GM12891 (cell line): Measurements from ENCODE around the gene DVL3.
"Not testable (repeated sequence)": the region's sequence is repeated elsewhere in the genome, so short reads cannot be mapped to it uniquely, and the experiment has no call there.

Experiments
- DNase-seq: peaks from one replicate; pipeline ENCODE4 v3.0.0; 2011; ENCODE audit warnings: low spot score; ENCODE audit not compliant: insufficient read length
- FAIRE-seq: peaks from 2 replicates; lab custom pipeline; 2011; peaks lifted over from hg19 to GRCh38; lab: Jason Lieb, UNC
- PAX5 ChIP-seq: IDR thresholded peaks from 2 replicates; pipeline ENCODE4 v1.6.1; 2011; ENCODE audit warnings: low read length, moderate library complexity, mild to moderate bottlenecking; ENCODE audit not compliant: insufficient read depth, severe bottlenecking
- POLR2A ChIP-seq: IDR thresholded peaks from 2 replicates; pipeline ENCODE4 v1.6.1; 2011; ENCODE audit warnings: low read depth, low read length, control low read depth
- POLR2AphosphoS5 ChIP-seq: IDR thresholded peaks from 2 replicates; pipeline ENCODE4 v1.6.1; 2011; ENCODE audit warnings: low read depth, low read length, control low read depth
- POU2F2 ChIP-seq: IDR thresholded peaks from 2 replicates; pipeline ENCODE4 v1.6.1; 2011; ENCODE audit warnings: low read depth, mild to moderate bottlenecking, control low read depth, low read length, moderate library complexity
- SPI1 ChIP-seq: IDR thresholded peaks from 2 replicates; pipeline ENCODE4 v1.6.1; 2011; ENCODE audit warnings: low read depth, low read length, control low read depth
- TAF1 ChIP-seq: IDR thresholded peaks from 2 replicates; pipeline ENCODE4 v1.6.1; 2011; ENCODE audit warnings: low read depth, low read length, control low read depth

DVL3 gene

GRCh38 chr3:184135149-184135910, 19.8 kb upstream of the DVL3 start, which contains the start of gene EIF2B5:
TSS of gene EIF2B5 (plus strand) at chr3:184135358. CDS start at chr3:184135386, 28 bp downstream.
- peak; percentile 94 for FAIRE-seq
- peak; percentile 69 for DNase-seq
- TF ChIP-seq TAF1: peak; percentile 95
- TF ChIP-seq POLR2A: peak; percentile 88
- no peak for TF ChIP-seq PAX5
- peak; percentile 86 for TF ChIP-seq POLR2AphosphoS5
- peak; percentile 96 for TF ChIP-seq POU2F2
- peak; percentile 76 for TF ChIP-seq SPI1

- no peak for FAIRE-seq
Observed at GRCh38 chr3:184135911-184136260, 19.3 kb upstream of the DVL3 start.

GRCh38 chr3:184140436-184140835, 14.7 kb upstream of the DVL3 start:
- TF ChIP-seq TAF1 (no peak), POU2F2 (no peak), POLR2AphosphoS5 (no peak), SPI1 (no peak), PAX5 (no peak), POLR2A (no peak)
- FAIRE-seq (no peak), DNase-seq (no peak)

More at GRCh38 chr3:184135911-184136260, 19.3 kb upstream of the DVL3 start:
- no peak for DNase-seq
- TF ChIP-seq POU2F2 (no peak), TAF1 (no peak), POLR2A (no peak), SPI1 (no peak), POLR2AphosphoS5 (no peak), PAX5 (no peak)

- FAIRE-seq (no peak), DNase-seq (no peak)
- TF ChIP-seq SPI1 (no peak), POU2F2 (no peak), POLR2A (no peak), POLR2AphosphoS5 (no peak), PAX5 (no peak), TAF1 (no peak)
Observed at GRCh38 chr3:184142199-184142598, 13.0 kb upstream of the DVL3 start.

- FAIRE-seq: no peak
- TF ChIP-seq PAX5: no peak
- TF ChIP-seq TAF1: no peak
- no peak for TF ChIP-seq POU2F2
- TF ChIP-seq SPI1: no peak
- no peak for TF ChIP-seq POLR2AphosphoS5
- no peak for TF ChIP-seq POLR2A
- DNase-seq: no peak
Observed at GRCh38 chr3:184143327-184143726, 11.8 kb upstream of the DVL3 start.

- FAIRE-seq (no peak), DNase-seq (no peak)
- TF ChIP-seq PAX5 (no peak), POLR2AphosphoS5 (no peak), TAF1 (no peak), SPI1 (no peak), POU2F2 (no peak), POLR2A (no peak)
Observed at GRCh38 chr3:184144505-184144904, 10.7 kb upstream of the DVL3 start.

- DNase-seq (no peak), FAIRE-seq (peak; percentile 33)
- TF ChIP-seq PAX5 (no peak), POU2F2 (no peak), POLR2A (no peak), TAF1 (no peak), POLR2AphosphoS5 (no peak), SPI1 (no peak)
Observed at GRCh38 chr3:184145111-184145524, 10.1 kb upstream of the DVL3 start.

GRCh38 chr3:184145751-184146270, 9.4 kb upstream of the DVL3 start:
- no peak for DNase-seq
- no peak for FAIRE-seq
- TF ChIP-seq POLR2A (0 out of 2 replicates have a peak, but pooled peaks have one; percentile 20), POLR2AphosphoS5 (no peak; the same call in 1 of the 2 replicates), POU2F2 (no peak), SPI1 (no peak), TAF1 (no peak), PAX5 (no peak)

GRCh38 chr3:184148076-184148475, 7.1 kb upstream of the DVL3 start:
- FAIRE-seq (no peak), DNase-seq (no peak)
- no peak for TF ChIP-seq POU2F2
- TF ChIP-seq TAF1: no peak
- no peak for TF ChIP-seq PAX5
- no peak for TF ChIP-seq POLR2A
- TF ChIP-seq POLR2AphosphoS5: no peak
- no peak for TF ChIP-seq SPI1

GRCh38 chr3:184149123-184149522, 6.1 kb upstream of the DVL3 start:
- TF ChIP-seq POLR2A (no peak), POU2F2 (no peak), SPI1 (no peak), TAF1 (no peak), POLR2AphosphoS5 (no peak), PAX5 (no peak)
- FAIRE-seq (no peak), DNase-seq (no peak)

- not testable (repeated sequence) for FAIRE-seq, DNase-seq
Observed at GRCh38 chr3:184149770-184150169, 5.4 kb upstream of the DVL3 start.
